ENCODE results near the gene UBTD1. TPM values are rescaled to one million over a fixed set of nuclear protein-coding genes. Genes with fewer than 3 reads are reported as not detected.
A peak's percentile ranks its signal among the peaks of the same experiment; 100 is the strongest.
"Not testable (repeated sequence)": the region's sequence is repeated elsewhere in the genome, so short reads cannot be mapped to it uniquely, and the experiment has no call there.

The UBTD1 gene
- total RNA-seq, 1 experiment from 2014 or later = 53.0 TPM

- no peak for DNase-seq (ENCODE audit: low read depth)
Measured at GRCh38 chr10:97514344-97514743, 15.6 kb downstream of the UBTD1 start.

- DNase-seq (ENCODE audit: low read depth) = no peak
Measured at GRCh38 chr10:97515271-97515978, 16.7 kb downstream of the UBTD1 start.

GRCh38 chr10:97517096-97517750 is 18.5 kb downstream of the UBTD1 start:
- DNase-seq (ENCODE audit: low read depth) = no peak

GRCh38 chr10:97517778-97518300 is 19.1 kb downstream of the UBTD1 start:
- DNase-seq (ENCODE audit: low read depth) = no peak

- peak; percentile 83 for DNase-seq (ENCODE audit: low read depth)
Measured at GRCh38 chr10:97518301-97519043, 19.7 kb downstream of the UBTD1 start.

- no peak for DNase-seq (ENCODE audit: low read depth)
Measured at GRCh38 chr10:97519342-97519741, 20.6 kb downstream of the UBTD1 start.

GRCh38 chr10:97520520-97520919 is 21.8 kb downstream of the UBTD1 start:
- no peak for DNase-seq (ENCODE audit: low read depth)

GRCh38 chr10:97520978-97521761 is 22.4 kb downstream of the UBTD1 start:
- DNase-seq (ENCODE audit: low read depth) = no peak

GRCh38 chr10:97522071-97522470 is 23.3 kb downstream of the UBTD1 start:
- no peak for DNase-seq (ENCODE audit: low read depth)

GRCh38 chr10:97522937-97523336 is 24.2 kb downstream of the UBTD1 start:
- DNase-seq (ENCODE audit: low read depth) = no peak

- DNase-seq (ENCODE audit: low read depth) = no peak
Measured at GRCh38 chr10:97525086-97525485, 26.4 kb downstream of the UBTD1 start.

- no peak for DNase-seq (ENCODE audit: low read depth)
Measured at GRCh38 chr10:97525683-97526110, 27.0 kb downstream of the UBTD1 start.

GRCh38 chr10:97528876-97529275 is 30.2 kb downstream of the UBTD1 start:
- not testable (repeated sequence) for DNase-seq (ENCODE audit: low read depth)

- no peak for DNase-seq (ENCODE audit: low read depth)
Measured at GRCh38 chr10:97529685-97530465, 31.2 kb downstream of the UBTD1 start.

GRCh38 chr10:97531401-97531986 is 32.8 kb downstream of the UBTD1 start:
- DNase-seq (ENCODE audit: low read depth) = peak; percentile 64

- DNase-seq (ENCODE audit: low read depth) = peak; percentile 79
Measured at GRCh38 chr10:97532935-97533671, 34.4 kb downstream of the UBTD1 start.

- no peak for DNase-seq (ENCODE audit: low read depth)
Measured at GRCh38 chr10:97533888-97534287, 35.2 kb downstream of the UBTD1 start.

GRCh38 chr10:97534746-97535367 is 36.1 kb downstream of the UBTD1 start:
- peak; percentile 48 for DNase-seq (ENCODE audit: low read depth)
